Measurements from ENCODE around the gene SMIM5. TPM values are rescaled to one million over a fixed set of nuclear protein-coding genes. Genes with fewer than 3 reads are reported as not detected.

Gene SMIM5
- polyA plus RNA-seq, 1 experiment = not detected

GRCh38 chr17:75611851-75612429, 21.3 kb upstream of the SMIM5 start:
- no peak for DNase-seq (ENCODE audit: low read depth)
- POLR2A ChIA-PET = no interaction called here
- CTCF ChIA-PET = interaction anchor here (1.2 to 5.7 kb wide), 6 partner anchors 9 to 22 kb away, joined by 3 to 37 read pairs (median 6); partner anchors contain the start of gene SMIM5

GRCh38 chr17:75612906-75613626, 20.2 kb upstream of the SMIM5 start:
- DNase-seq (ENCODE audit: low read depth) = no peak
- TF ChIP-seq CTCF (IDR thresholded peaks at IDR 0.05; ENCODE audit: insufficient read depth, low read depth, low read length) = no peak
- ChIA-PET CTCF (interaction anchor here (0.9 to 5.7 kb wide), 5 partner anchors 10 to 21 kb away, joined by 3 to 37 read pairs (median 4); partner anchors contain the start of gene SMIM5), POLR2A (no interaction called here)
- H3K36me3 ChIP-seq (ENCODE audit: control insufficient read depth, insufficient read depth, low read length) = no peaks in the 10 kb centered on the region
- H3K27me3 ChIP-seq (ENCODE audit: control insufficient read depth, insufficient read depth, low read length) = no peaks in the 10 kb centered on the region
- H3K4me3 ChIP-seq (ENCODE audit: low read depth, low read length) = no peak overlapping the region

More at GRCh38 chr17:75611851-75612429, 21.3 kb upstream of the SMIM5 start:
- H3K4me3 ChIP-seq (ENCODE audit: low read depth, low read length) = no peak overlapping the region
- no peaks in the 10 kb centered on the region for H3K27me3 ChIP-seq (ENCODE audit: control insufficient read depth, insufficient read depth, low read length)
- H3K36me3 ChIP-seq (ENCODE audit: control insufficient read depth, insufficient read depth, low read length) = no peaks in the 10 kb centered on the region
- TF ChIP-seq CTCF (IDR thresholded peaks at IDR 0.05; ENCODE audit: insufficient read depth, low read depth, low read length) = no peak

GRCh38 chr17:75614006-75614405, 19.2 kb upstream of the SMIM5 start:
- DNase-seq (ENCODE audit: low read depth) = no peak
- H3K36me3 ChIP-seq (ENCODE audit: control insufficient read depth, insufficient read depth, low read length) = no peaks in the 10 kb centered on the region
- CTCF ChIA-PET = interaction anchor here (0.8 to 5.7 kb wide), 4 partner anchors 9 to 19 kb away, joined by 4 to 37 read pairs (median 20); partner anchors contain the start of gene SMIM5
- no peak for TF ChIP-seq CTCF (IDR thresholded peaks at IDR 0.05; ENCODE audit: insufficient read depth, low read depth, low read length)
- no peaks in the 10 kb centered on the region for H3K27me3 ChIP-seq (ENCODE audit: control insufficient read depth, insufficient read depth, low read length)
- no peak overlapping the region for H3K4me3 ChIP-seq (ENCODE audit: low read depth, low read length)
- POLR2A ChIA-PET = no interaction called here

- TF ChIP-seq CTCF (IDR thresholded peaks at IDR 0.05; ENCODE audit: insufficient read depth, low read depth, low read length) = no peak
- Histone ChIP-seq H3K36me3 (ENCODE audit: control insufficient read depth, insufficient read depth, low read length) (no peaks in the 10 kb centered on the region), H3K4me3 (ENCODE audit: low read depth, low read length) (no peak overlapping the region), H3K27me3 (ENCODE audit: control insufficient read depth, insufficient read depth, low read length) (no peaks in the 10 kb centered on the region)
- POLR2A ChIA-PET = no interaction called here
- CTCF ChIA-PET = interaction anchor here (0.8 to 5.7 kb wide), 4 partner anchors 9 to 135 kb away, joined by 4 to 37 read pairs (median 25); partner anchors contain the start of gene SMIM5
- no peak for DNase-seq (ENCODE audit: low read depth)
These were observed 18.5 kb upstream of the SMIM5 start for GRCh38 chr17:75614556-75615270.

GRCh38 chr17:75615301-75615700, 17.9 kb upstream of the SMIM5 start:
- Histone ChIP-seq H3K4me3 (ENCODE audit: low read depth, low read length) (no peak overlapping the region), H3K36me3 (ENCODE audit: control insufficient read depth, insufficient read depth, low read length) (no peaks in the 10 kb centered on the region), H3K27me3 (ENCODE audit: control insufficient read depth, insufficient read depth, low read length) (no peaks in the 10 kb centered on the region)
- TF ChIP-seq CTCF (IDR thresholded peaks at IDR 0.05; ENCODE audit: insufficient read depth, low read depth, low read length) = no peak
- DNase-seq (ENCODE audit: low read depth) = no peak
- CTCF ChIA-PET = interaction anchor here (3.3 to 5.7 kb wide), 3 partner anchors 12 to 134 kb away, joined by 19 to 37 read pairs (median 31); partner anchors contain the start of gene SMIM5
- POLR2A ChIA-PET = no interaction called here
